Activated CD8-positive, alpha-beta memory T cell treated with anti-CD3 and anti-CD28 coated beads, Interleukin-2, amount 50 U/mL, for 24 hours (primary cell): ENCODE data around the gene LOXL4.

Source experiments
- DNase-seq: peaks from one replicate; pipeline ENCODE4 v3.0.0-alpha.2; 2020; ENCODE audit errors: extremely low read depth

LOXL4 gene

DNA sequence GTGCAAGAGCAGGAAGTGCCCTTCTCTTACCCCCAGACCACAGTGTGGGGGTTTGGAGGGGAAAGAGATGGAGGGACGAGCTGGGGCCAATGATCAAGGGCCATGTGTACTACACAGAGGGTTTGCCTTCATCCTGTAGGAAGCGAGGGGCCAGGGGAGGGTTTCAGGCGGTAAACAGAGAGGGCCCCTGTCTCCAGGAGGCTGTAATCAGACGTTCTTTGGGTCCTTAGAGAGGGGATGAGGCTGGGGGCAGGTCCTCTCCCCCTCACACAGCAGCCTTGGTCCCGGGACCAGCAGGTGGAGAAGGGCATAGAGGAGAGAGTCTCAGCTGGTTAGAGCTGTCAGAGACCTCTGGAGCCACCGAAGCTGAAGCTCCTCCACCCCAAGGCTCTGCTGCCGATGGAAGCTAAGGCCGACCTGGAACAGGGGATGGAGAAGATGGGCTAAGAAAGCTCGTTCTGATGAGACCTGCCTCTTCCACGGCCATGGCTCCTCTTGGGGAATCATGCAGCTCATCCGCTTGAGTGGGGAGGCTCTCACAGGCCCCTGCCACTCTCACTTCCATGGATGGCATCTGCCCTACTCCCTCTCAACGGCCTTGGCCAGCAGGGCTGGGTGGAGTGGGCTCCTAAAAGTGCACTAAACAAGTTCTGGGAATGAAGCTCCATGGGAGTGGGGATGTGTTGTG is 3.5 kb downstream of the LOXL4 start:
- no peak for DNase-seq

- DNase-seq, result no peak
Observed at GRCh38 chr10:98263088-98263487, 4.9 kb downstream of the LOXL4 start.

- no peak for DNase-seq
Observed at GRCh38 chr10:98262571-98262970, 5.4 kb downstream of the LOXL4 start.

DNA sequence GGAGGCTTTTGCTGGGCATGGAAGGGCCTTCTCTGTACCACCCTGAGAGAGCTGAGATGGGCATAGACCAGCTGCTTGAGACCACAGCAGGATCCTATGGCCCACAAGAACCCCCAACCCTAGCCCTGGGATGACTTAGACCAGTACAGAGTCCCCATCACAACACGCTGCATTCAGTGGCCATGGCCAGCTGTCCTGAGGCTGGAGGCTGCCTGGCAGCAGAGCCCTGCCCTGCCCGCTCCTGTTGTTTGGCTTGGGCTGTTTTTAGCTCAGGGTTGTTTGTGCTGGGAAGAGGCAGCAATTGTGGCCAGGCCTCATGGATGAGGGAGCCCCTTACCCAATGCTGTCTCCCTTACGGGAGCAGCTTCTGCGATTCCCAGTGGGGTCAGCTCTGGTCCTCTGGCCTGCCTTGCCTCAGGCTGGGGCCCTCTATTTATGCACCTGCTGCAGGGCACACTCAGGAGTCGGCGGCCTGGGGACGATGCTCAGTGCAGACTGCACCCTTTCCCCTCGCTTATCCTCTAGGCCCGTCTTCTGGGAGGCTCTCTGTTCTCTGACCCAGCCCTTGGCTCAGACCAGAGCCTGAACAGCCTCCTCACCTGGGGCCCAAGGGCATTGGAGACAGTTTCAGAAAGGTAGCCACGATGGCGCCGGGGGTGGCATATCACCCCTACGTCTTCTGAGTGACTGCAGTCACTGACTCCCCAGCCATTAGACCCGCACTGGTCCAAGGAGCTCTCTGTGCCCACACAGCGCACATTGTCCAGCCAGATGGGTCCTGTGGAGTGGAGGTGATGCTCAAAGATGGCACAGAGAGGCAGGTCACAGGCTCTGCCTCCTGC is 6.3 kb downstream of the LOXL4 start:
- no peak for DNase-seq

- DNase-seq, result no peak
Observed at GRCh38 chr10:98260752-98261151, 7.2 kb downstream of the LOXL4 start.

- no peak for DNase-seq
Observed at GRCh38 chr10:98260350-98260749, 7.6 kb downstream of the LOXL4 start.

DNA sequence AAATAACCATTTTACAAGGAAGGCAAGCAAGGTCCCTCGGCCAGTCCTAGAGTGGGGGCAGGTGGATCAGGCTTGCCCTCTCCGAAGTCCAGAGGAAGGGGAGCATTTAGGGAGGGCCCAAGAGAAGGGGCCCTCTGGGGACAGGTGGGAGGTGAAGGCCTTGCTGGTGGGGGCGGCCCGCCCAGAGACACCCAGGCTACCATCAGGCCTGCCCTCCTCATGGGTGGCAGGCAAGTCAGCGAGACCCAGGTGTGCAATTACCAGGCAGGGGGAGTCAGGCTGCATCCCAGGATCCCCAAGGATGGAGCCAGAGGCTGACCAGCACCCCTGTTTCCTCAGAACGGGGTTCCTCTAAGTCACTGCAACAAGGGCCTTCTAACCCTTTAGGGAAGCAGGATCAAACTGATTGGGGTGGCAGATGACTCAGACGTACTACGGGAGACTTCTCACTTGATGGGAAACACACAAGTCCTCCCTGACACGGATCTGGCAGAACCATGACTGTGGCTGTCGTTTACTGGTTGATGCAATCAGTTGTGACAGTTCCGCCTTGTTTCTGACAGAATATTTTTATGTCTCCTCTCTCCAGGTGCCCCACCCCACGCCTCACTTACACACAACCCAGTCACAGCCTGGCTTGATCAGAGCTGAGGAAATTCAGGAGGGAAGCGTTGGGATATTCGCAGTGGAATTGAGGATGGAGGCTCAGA is 8.2 kb downstream of the LOXL4 start:
- DNase-seq, result no peak

DNA sequence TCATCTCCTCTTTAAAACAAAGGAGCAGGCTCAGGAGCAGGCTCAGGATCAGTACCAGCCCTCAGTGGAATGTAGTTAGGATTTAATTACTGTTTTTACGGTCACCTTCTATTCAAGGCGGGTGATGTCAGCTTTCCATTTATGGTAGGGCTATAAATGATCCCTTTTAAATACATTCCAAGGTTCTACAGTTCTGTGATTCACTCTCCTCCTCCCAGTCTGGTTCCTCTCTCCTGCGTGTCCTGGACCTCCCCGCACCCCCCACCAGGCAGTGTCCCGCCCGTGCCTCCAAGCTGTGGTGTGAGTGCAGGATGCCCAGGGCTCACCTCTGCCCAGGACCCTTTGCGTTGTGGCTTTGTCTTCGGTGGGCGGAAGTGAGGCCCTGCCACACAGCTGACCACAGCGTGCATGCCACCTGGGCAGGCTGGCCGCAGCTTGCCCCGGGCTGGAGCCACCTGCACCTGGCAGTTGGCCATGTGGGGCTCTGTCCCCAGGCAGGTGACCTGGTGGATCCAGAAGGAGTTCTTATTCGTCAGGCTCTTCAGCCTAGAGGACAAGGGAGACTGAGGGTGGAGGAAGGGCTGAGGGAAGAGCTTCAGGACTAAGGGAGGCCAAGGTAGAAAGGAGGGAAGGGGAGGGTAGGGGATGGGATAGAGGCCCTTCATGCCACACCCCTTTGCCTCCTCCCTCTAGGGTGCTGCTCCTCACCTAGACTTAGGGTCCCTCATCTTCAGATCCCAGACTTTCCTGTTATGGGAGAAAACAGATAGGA is 9.1 kb downstream of the LOXL4 start:
- DNase-seq, result no peak

DNA sequence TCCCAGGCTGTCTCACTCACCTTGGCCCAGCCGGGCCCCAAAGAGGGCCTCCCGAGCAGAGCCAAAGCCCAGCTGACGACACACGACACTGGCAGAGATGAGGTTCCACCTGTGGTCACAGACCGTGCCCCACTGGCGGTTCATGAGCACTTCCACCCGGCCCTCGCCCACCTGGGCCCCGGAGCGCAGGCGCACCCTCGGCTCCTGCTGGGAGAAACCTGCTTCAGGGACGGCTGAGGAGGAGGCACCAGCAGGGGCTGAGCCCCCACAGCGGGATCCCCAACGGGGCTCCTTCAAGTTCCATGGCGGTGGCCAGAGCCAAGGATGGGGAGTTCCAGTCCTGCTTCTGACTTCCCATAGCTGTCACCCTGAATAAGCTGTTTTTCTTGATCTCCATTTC is 10.0 kb downstream of the LOXL4 start:
- DNase-seq, result no peak

DNA sequence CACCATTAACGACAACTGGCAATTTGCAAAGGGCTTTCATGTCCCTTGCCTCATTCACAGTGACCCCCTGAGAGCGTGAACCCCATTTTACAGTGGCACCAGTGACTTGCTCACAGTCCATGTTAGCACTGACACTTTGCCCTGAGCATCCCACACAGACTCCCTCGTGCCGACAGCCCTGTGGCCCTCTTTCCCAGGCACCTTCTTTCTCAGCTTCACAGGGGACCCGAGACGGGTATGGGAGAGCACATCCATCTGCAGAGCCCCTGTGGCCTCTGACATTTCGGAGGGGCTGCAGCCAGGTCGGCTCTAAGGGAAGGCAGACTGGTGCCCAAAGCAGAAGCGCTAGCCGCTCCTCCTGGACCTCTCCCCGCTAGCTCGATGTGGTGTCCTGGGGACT is 10.8 kb downstream of the LOXL4 start:
- no peak for DNase-seq

DNA sequence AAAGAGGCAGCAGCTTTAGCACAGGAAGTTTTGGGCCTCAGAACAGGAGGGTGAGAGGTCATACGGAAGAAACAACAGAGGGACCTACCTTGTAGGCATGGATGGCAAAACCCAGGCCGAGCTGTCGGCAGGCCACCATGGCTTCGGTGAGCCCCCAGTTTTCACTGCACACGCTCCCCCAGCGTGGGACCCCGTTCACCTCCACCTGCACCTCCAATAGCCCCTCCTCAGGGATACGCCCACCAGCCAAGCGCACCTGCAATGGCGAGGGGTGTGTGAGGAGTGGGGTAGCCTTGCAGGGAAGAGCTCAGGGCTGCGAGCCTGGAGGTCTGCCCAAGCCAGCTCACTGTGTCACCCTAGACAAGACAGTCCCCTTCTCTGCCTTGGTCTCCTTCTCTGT is 11.3 kb downstream of the LOXL4 start:
- DNase-seq, result no peak

- no peak for DNase-seq
Observed at GRCh38 chr10:98255146-98255877, 12.7 kb downstream of the LOXL4 start.

DNA sequence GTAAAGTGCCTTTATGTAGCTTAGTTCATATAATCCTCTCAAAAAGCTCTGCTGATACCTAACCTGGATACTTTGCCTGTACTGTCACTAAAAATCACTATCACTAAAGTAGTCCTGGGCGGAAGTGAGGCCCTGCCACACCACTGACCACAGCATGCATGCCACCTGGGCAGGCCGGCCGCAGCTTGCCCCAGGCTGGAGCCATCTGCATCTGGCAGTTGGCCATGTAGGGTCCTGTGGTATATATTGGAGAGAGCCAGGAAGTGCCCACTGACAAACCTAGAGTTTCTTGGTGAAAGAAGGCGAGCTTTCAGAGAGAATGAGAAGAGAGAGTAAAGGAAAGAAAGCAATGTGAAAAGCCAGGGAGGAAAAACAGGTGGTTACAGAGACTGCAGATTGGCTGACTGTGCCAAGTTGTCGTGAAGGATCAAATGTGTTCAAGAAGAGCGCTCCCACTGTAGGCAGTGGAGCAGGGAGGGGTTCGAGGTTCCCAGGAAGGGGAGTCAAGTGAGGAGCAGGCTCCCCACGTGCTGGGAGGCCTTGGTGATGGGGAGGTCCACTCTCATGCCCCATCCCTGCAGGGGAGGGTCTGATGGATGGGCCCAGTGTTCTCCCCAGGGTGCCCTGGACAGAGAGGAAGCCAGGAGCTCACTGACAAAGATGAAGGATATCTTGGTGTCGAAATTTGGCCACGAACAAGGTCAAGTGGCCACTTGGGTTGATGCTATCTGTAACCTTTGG is 13.6 kb downstream of the LOXL4 start:
- DNase-seq, result no peak

DNA sequence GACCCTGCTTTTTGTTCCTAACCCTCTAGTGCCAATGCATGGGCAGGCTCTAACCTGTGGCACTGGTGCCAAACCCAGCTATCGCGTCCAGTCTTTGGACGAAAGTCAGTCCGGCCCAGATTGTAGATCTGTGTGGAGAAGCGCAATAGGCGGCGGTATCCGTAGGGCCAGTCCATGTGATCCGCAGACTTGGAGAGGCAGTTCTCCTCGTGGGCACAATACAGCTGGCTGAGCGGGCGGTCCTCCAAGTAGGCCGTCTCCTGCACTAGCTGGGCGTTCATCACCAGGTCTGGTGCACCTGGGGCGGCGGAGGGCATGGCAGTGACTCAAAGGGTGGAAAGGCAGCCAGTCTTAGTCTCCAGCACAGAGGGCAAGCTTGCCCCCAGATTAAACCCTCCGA is 14.5 kb downstream of the LOXL4 start:
- DNase-seq, result no peak

- DNase-seq, result no peak
Observed at GRCh38 chr10:98252464-98252863, 15.5 kb downstream of the LOXL4 start.

DNA sequence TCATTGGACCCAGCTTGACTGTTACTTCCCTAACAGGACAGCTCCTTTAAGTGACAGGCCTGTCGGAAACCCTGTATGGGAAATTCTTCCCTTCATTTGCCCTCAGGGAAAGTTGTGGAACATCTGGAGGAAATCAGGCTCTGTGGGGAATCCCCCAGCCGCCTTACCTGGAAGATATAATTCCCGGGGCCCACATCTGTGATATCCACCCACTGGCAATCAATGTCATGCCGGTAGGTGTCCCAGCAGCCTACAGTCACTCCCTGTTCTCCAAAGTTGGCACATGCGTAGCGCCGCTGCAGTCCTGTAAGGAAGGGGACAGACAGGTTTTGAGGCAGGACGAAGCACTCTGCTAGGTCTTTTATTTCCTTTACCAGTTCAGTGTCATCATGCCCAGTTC is 16.6 kb downstream of the LOXL4 start:
- DNase-seq, result no peak

DNA sequence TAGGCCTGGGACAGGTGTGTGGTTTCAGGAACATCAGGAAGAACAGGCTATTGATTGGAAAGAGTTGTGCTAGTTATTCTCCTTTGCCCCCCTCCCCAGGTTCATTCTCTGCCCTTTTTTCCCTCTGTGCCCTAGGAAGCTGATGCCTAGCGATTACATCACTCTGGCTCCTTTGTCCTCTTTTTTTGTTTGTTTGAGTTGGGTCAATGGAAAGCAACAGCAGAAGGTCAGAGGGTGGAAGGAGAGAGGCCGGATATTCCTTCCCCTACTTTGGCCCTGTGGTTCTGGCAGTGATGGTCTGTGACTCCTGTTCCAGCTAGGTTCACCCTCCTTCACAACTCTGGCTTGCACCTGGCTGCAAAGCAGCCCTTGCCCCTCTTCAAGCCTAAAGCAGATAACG is 18.9 kb downstream of the LOXL4 start:
- DNase-seq, result no peak

- no peak for DNase-seq
Observed at GRCh38 chr10:98248018-98248417, 20.0 kb downstream of the LOXL4 start.

DNA sequence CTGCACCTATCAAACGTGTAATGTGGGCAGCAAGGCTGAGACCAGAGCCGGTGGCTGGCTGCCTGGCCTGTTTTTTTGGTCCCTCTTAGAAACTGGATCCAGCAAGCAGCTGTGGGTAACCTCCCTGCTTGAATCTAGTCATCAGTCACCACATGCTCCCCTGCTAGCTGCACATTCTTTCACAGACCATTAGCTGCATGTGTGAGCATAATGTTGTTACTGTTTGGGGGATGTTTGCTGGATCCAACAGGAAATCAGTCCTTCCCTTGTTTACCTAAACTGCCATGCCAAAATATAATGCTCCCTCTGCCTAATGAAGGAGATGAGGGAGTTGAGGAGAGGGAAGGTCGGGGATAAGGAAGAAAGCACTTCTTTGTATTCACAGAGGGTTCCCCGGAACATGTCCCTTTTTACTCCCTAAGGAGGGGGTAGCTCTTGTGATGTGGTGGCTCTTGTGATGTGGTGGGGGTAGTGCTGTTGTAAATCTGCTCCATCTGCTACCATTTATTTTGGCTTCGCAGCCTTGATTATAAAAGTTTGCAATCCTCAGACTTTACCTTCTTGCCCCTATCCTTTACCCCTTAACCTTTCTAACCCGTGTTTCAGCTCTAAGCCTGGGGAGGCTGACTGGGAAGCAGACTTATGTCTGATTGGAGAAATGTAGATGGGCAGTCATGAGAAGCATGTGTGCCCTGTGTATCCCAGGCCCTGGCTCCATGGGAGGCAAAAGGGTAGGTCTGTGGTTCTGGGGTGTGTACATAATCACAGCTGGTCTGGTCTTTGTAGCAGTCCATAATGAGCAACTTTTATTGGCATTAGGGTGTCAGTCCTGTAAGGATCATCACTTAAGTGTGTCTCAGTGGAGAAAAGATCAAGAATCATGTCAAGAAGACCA is 20.8 kb downstream of the LOXL4 start:
- no peak for DNase-seq

DNA sequence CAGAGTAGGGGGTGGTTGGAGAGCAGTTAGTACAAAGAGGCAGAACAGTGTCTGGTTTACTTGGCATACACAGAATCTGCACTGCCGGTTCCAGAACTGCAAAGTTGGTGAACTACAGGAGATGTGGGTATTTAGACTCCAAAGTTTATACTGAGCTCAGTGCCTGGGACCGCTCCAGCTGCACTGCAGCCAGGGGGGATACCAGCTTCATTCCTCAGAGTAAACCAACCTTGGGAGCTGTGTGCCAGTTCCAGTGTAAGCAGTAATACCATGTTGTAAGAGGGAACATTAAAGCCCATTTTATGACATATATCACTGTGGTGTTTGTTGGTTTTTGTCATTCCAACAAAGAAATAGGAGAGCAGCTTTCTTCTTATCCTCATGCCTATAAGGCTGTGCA is 23.4 kb downstream of the LOXL4 start:
- DNase-seq, result no peak
